IMR-90 (cell line): ENCODE data around the gene ZSCAN10. TPM values are rescaled to one million over a fixed set of nuclear protein-coding genes. Genes with fewer than 3 reads are reported as not detected.

Experiments used
- ATAC-seq: fragments of 200-7000 bp; cut with Tn5 transposase; 2 replicates; pipeline ENCODE4 v1.9.1; 2020; ENCODE audit warnings: low read depth, mild to moderate bottlenecking, moderate library complexity
- BruUV-seq: library from RNA; stranded (reverse); fragments of 400-500 nt; replicated peaks from 2 replicates; lab custom pipeline; 2021; lab: Mats Ljungman, UMichigan
- CTCF ChIA-PET: fragments of 300-600 bp; formaldehyde crosslinking; extraction: SDS; loops from one replicate; lab custom pipeline; 2021; ENCODE audit warnings: antibody characterized with exemption; lab: Yijun Ruan, JAX
- POLR2A ChIA-PET: fragments of 300-600 bp; sonication (Branson Sonifier 250); formaldehyde crosslinking; loops from one replicate; lab custom pipeline; 2022; ENCODE audit warnings: antibody characterized with exemption; ENCODE audit not compliant: unreplicated experiment; lab: Charles Lee
- DNase-seq: peaks from one replicate; pipeline ENCODE4 v3.0.0; 2013
- H2AFZ ChIP-seq: replicated peaks from 2 replicates; pipeline ENCODE3; 2013; ENCODE audit warnings: low read length, mild to moderate bottlenecking; ENCODE audit not compliant: poor library complexity
- H2AK5ac ChIP-seq: 2 replicates; pipeline ENCODE4 v1.6.1; 2013; ENCODE audit warnings: low read depth, low read length, inconsistent platforms
- H2AK9ac ChIP-seq: replicated peaks from 2 replicates; pipeline ENCODE3; 2013; ENCODE audit warnings: mild to moderate bottlenecking, low read depth, low read length, moderate library complexity; ENCODE audit not compliant: poor library complexity
- H2BK120ac ChIP-seq: 2 replicates; pipeline ENCODE4 v1.6.1; 2013; ENCODE audit warnings: low read depth, low read length, inconsistent platforms
- H2BK15ac ChIP-seq: 3 replicates; pipeline ENCODE4 v1.6.1; 2013; ENCODE audit warnings: low read depth, low read length, inconsistent platforms
- H2BK20ac ChIP-seq: 2 replicates; pipeline ENCODE4 v1.6.1; 2013; ENCODE audit warnings: low read depth, mild to moderate bottlenecking, inconsistent platforms, low read length, moderate library complexity
- H2BK5ac ChIP-seq: 2 replicates; pipeline ENCODE4 v1.6.1; 2013; ENCODE audit warnings: mild to moderate bottlenecking, low read depth, low read length, inconsistent platforms; ENCODE audit not compliant: poor library complexity, severe bottlenecking
- H3K14ac ChIP-seq: replicated peaks from 2 replicates; pipeline ENCODE4 v1.6.1; 2013; ENCODE audit warnings: low read depth, low read length, inconsistent platforms
- H3K18ac ChIP-seq: 2 replicates; pipeline ENCODE4 v1.6.1; 2013; ENCODE audit warnings: low read depth, low read length, control low read depth
- H3K23ac ChIP-seq: 2 replicates; pipeline ENCODE4 v1.6.1; 2013; ENCODE audit warnings: low read depth, low read length, inconsistent platforms
- H3K27ac ChIP-seq: 2 replicates; pipeline ENCODE4 v1.5.1; 2013; ENCODE audit warnings: mild to moderate bottlenecking, control low read depth, low read length; ENCODE audit not compliant: insufficient read depth
- H3K27me3 ChIP-seq: 2 replicates; pipeline ENCODE4 v1.6.1; 2013; ENCODE audit warnings: low read length; ENCODE audit not compliant: control insufficient read depth, insufficient read depth
- H3K36me3 ChIP-seq: 2 replicates; pipeline ENCODE4 v1.6.1; 2013; ENCODE audit warnings: low read length, mixed read lengths; ENCODE audit not compliant: control insufficient read depth, insufficient read depth
- H3K4ac ChIP-seq: 2 replicates; pipeline ENCODE4 v1.6.1; 2013; ENCODE audit warnings: low read depth, low read length, inconsistent platforms
- H3K4me1 ChIP-seq: 2 replicates; pipeline ENCODE4 v1.6.1; 2013; ENCODE audit warnings: low read length, mixed read lengths; ENCODE audit not compliant: control insufficient read depth, insufficient read depth
- H3K4me2 ChIP-seq: 2 replicates; pipeline ENCODE4 v1.6.1; 2013; ENCODE audit warnings: low read depth, mild to moderate bottlenecking, control low read depth, low read length, moderate library complexity
- H3K4me3 ChIP-seq: 2 replicates; pipeline ENCODE4 v1.5.1; 2013; ENCODE audit warnings: low read depth, mild to moderate bottlenecking, control low read depth, low read length, moderate library complexity; ENCODE audit not compliant: insufficient read depth
- H3K56ac ChIP-seq: 2 replicates; pipeline ENCODE4 v1.6.1; 2013; ENCODE audit warnings: low read length, inconsistent platforms; ENCODE audit not compliant: insufficient read depth; ENCODE audit errors: extremely low read depth
- H3K79me1 ChIP-seq, 2 experiments: 2 replicates each; pipeline ENCODE4 v1.6.1; 2013; ENCODE audit warnings: low read length in 2 of 2, inconsistent platforms in 1 of 2, low read depth in 1 of 2
- H3K9ac ChIP-seq: 2 replicates; pipeline ENCODE4 v1.6.1; 2013; ENCODE audit warnings: low read depth, low read length, control low read depth
- H3K9me1 ChIP-seq: 2 replicates; pipeline ENCODE4 v1.6.1; 2013; ENCODE audit warnings: low read length, inconsistent platforms; ENCODE audit not compliant: insufficient read depth
- H3K9me3 ChIP-seq: 2 replicates; pipeline ENCODE4 v1.6.1; 2013; ENCODE audit warnings: low read length; ENCODE audit not compliant: control insufficient read depth, insufficient read depth
- H4K20me1 ChIP-seq: 2 replicates; pipeline ENCODE4 v1.6.1; 2013; ENCODE audit warnings: low read length, inconsistent platforms; ENCODE audit not compliant: insufficient read depth
- H4K5ac ChIP-seq: 2 replicates; pipeline ENCODE4 v1.6.1; 2013; ENCODE audit warnings: mild to moderate bottlenecking, low read depth, low read length, control low read depth
- H4K8ac ChIP-seq, 2 experiments: 2 replicates each; pipeline ENCODE4 v1.6.1; 2013; ENCODE audit warnings: low read depth in 2 of 2, low read length in 2 of 2, control low read depth in 1 of 2, inconsistent platforms in 1 of 2
- H4K91ac ChIP-seq: 2 replicates; pipeline ENCODE4 v1.6.1; 2013; ENCODE audit warnings: low read depth, low read length, inconsistent platforms; ENCODE audit not compliant: insufficient read depth
- BHLHE40 ChIP-seq: fragments of 150-350 bp; IDR thresholded peaks from 2 replicates; pipeline ENCODE4 v1.6.1; 2016; ENCODE audit warnings: mild to moderate bottlenecking, low read depth, low read length
- CEBPB ChIP-seq: IDR thresholded peaks from 2 replicates; pipeline ENCODE4 v1.6.1; 2012; ENCODE audit warnings: low read depth, low read length, improper control_type of control experiment
- CHD1 ChIP-seq: IDR thresholded peaks from 2 replicates; pipeline ENCODE4 v1.6.1; 2012; ENCODE audit warnings: low read depth, low read length, improper control_type of control experiment
- MAFK ChIP-seq: IDR thresholded peaks from 2 replicates; pipeline ENCODE4 v1.6.1; 2012; ENCODE audit warnings: low read depth, low read length, improper control_type of control experiment
- POLR2A ChIP-seq: IDR thresholded peaks from 2 replicates; pipeline ENCODE4 v1.6.1; 2012; ENCODE audit warnings: mild to moderate bottlenecking, low read depth, low read length
- RFX5 ChIP-seq: IDR thresholded peaks from 2 replicates; pipeline ENCODE4 v1.8.0; 2012; ENCODE audit warnings: low read depth, mild to moderate bottlenecking, low read length, moderate library complexity
- WGBS, 2 experiments: methylation state at CpG; one replicate each; pipeline versions ENCODE4 v1.1.5 to v1.1.7; 2013; ENCODE audit warnings: missing lambda C conversion rate in 2 of 2; ENCODE audit not compliant: insufficient read length in 1 of 2; ENCODE audit errors: extremely low coverage in 2 of 2; 5-methylcytosine and 5-hydroxymethylcytosine counted together
- dilution Hi-C: fragments of 300-500 bp; cut with HindIII; formaldehyde crosslinking; loops from one replicate; pipeline ENCODE4 v1.14.3; 2018; ENCODE audit warnings: low sequenced_read_pairs; ENCODE audit not compliant: unreplicated experiment
- in situ Hi-C: fragments of 300-500 bp; cut with MboI; formaldehyde crosslinking; loops from 3 replicates; pipeline ENCODE4 v1.14.3; 2019; ENCODE audit warnings: low sequenced_read_pairs, inconsistent platforms, mixed read lengths
- intact Hi-C: fragments of 100-400 bp; cut with micrococcal nuclease; formaldehyde crosslinking; loops from 2 replicates; pipeline ENCODE4 v1.10.0; 2022
- polyA plus RNA-seq, 3 experiments: library from polyadenylated mRNA; depleted of rRNA; stranded (reverse); fragments of >200 nt; gene quantifications; 2 replicates each; pipeline ENCODE4 v1.2.3, GENCODE V29; 2012; ENCODE audit warnings: low replicate concordance in 1 of 3
- total RNA-seq: library from RNA; depleted of rRNA; stranded (reverse); fragments of >200 nt; gene quantifications from 2 replicates; pipeline ENCODE4 v1.2.3, GENCODE V29; 2012

Gene ZSCAN10
- total and polyA plus RNA-seq, 2 of the 4 experiments (the other 2 are of a cell fraction) = not detected

- TF ChIP-seq BHLHE40 = no peak
- no peak for TF ChIP-seq CEBPB
These were observed 36.1 kb upstream of the ZSCAN10 start (continued) for GRCh38 chr16:3135126-3135715.

- Histone ChIP-seq H3K79me1 (peaks cover 23 to 41% of the 10 kb centered on the region in 2 experiments), H3K14ac (peak within 1 kb of the TSS; percentile 98), H3K4me3 (peak within 1 kb of the TSS; percentile 87), H4K8ac (peak within 1 kb of the TSS; percentile 93 to 97), H3K56ac (peak within 1 kb of the TSS; percentile 85), H3K18ac (peak within 1 kb of the TSS; percentile 19), H3K36me3 (peaks cover 9% of the 10 kb centered on the region; the same call in 1 of the 2 replicates), H2AFZ (peak within 1 kb of the TSS; percentile 94), H3K4me2 (peak within 1 kb of the TSS; percentile 94), H3K9ac (peak within 1 kb of the TSS; percentile 89), H4K5ac (peak within 1 kb of the TSS; percentile 92), H2BK120ac (peak within 1 kb of the TSS; percentile 62; the same call in 1 of the 2 replicates), H2BK20ac (no peak within 1 kb of the TSS), H4K20me1 (no peaks in the 10 kb centered on the region; the same call in 1 of the 2 replicates), H3K4me1 (peaks cover 5% of the 10 kb centered on the region), H3K27ac (peak within 1 kb of the TSS; percentile 82), H4K91ac (peak within 1 kb of the TSS; percentile 89), H3K4ac (peak within 1 kb of the TSS; percentile 90), H2AK9ac (peak within 1 kb of the TSS; percentile 77), H2BK15ac (no peak within 1 kb of the TSS), H3K9me1 (no peaks in the 10 kb centered on the region), H2BK5ac (peak within 1 kb of the TSS; percentile 75), H2AK5ac (peak within 1 kb of the TSS; percentile 93), H3K23ac (peak within 1 kb of the TSS; percentile 99), H3K27me3 (no peaks in the 10 kb centered on the region), H3K9me3 (no peaks in the 10 kb centered on the region)
- BruUV-seq = TSS peak; percentile 69
- ChIA-PET POLR2A (interaction anchor here (0.8 to 1.1 kb wide), 3 partner anchors 15 to 67 kb away, joined by 3 to 4 read pairs (median 3); no protein-coding TSS in a partner anchor), CTCF (interaction anchor here (0.8 to 1.2 kb wide), 4 partner anchors 18 to 103 kb away, joined by 3 to 7 read pairs (median 3); no protein-coding TSS in a partner anchor)
- peak; percentile 97 for DNase-seq
- dilution Hi-C loops (no loop called here), intact Hi-C loops (loop anchor here (1.0 to 2.0 kb wide), 2 partner anchors 16 to 32 kb away; no protein-coding TSS in a partner anchor), in situ Hi-C loops (no loop called here)
- ATAC-seq = peak; percentile 96
- 0% methylated on average over 29 of the region's 63 CpGs; no CpG with 5 or more reads in 1 of the 2 experiments for WGBS, 2 experiments
- TF ChIP-seq CHD1 (no peak), MAFK (peak; percentile 9; the same call in 1 of the 2 replicates), POLR2A (peak; percentile 67), RFX5 (no peak)
These were observed 35.4 kb upstream of the ZSCAN10 start, which contains the start of gene ZNF213 for GRCh38 chr16:3134338-3135125. Gene ZNF213, plus strand, starts transcription at chr16:3135029. Its CDS starts 2,252 bp downstream, at chr16:3137281.
